ENCODE results near the gene BEND7.
"Not testable (repeated sequence)": the region's sequence is repeated elsewhere in the genome, so short reads cannot be mapped to it uniquely, and the experiment has no call there.

Gene BEND7

DNA sequence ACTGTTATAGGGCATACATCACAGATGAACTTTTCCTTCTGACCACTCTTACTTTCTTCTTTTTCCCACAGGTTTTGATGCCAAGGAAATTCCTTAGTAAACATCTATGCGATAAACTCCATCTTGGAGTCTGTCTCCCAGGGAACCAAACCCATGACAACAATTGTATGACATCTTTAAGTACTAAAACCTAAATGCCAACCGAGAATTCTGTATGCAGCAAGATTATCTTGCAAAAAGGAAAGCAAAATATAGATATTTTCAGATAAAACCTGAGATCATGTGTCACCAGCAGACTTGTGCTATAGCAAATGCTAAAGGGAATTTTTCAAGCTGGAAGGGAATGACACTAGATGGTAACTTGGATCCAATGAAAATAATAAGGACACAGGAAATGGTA is 22.0 kb upstream of the BEND7 start:
- no peak overlapping the region for H3K27ac ChIP-seq (ENCODE audit: insufficient read depth, low read length, poor library complexity, severe bottlenecking)
- peaks cover 7% of the 10 kb centered on the region for H3K9me3 ChIP-seq (ENCODE audit: control insufficient read depth, low read length)
- no peaks in the 10 kb centered on the region for H3K36me3 ChIP-seq (ENCODE audit: control insufficient read depth, insufficient read depth, low read length)
- DNase-seq: no peak
- H3K4me3 ChIP-seq (ENCODE audit: insufficient read depth, low read depth, low read length, poor library complexity, severe bottlenecking): no peak overlapping the region
- no peaks in the 10 kb centered on the region for H3K27me3 ChIP-seq (replicated peaks; ENCODE audit: control insufficient read depth, insufficient read depth, low read length, poor library complexity, severe bottlenecking)
- H3K4me1 ChIP-seq (ENCODE audit: control insufficient read depth, insufficient read depth, low read length, poor library complexity, severe bottlenecking): no peaks in the 10 kb centered on the region

DNA sequence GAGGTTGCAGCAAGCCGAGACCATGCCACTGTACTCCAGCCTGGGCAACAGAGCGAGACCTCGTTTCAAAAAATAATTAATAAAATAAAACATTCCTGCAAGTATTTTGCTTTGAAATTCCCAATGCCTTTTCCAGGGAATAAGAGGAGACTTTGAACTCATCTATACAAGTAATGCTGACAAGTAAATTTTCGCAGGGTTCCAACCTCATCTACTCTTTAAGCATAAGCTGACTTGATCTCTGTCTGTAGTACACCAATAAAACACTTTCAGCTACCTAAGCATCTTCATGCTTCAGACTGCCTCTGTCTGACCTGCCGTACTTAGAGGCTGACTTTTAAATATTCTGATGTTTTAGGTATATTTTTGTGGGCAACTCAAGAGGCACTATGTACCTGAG is 13.7 kb upstream of the BEND7 start:
- Histone ChIP-seq H3K4me3 (ENCODE audit: insufficient read depth, low read depth, low read length, poor library complexity, severe bottlenecking) (no peak overlapping the region), H3K27ac (ENCODE audit: insufficient read depth, low read length, poor library complexity, severe bottlenecking) (no peak overlapping the region), H3K36me3 (ENCODE audit: control insufficient read depth, insufficient read depth, low read length) (no peaks in the 10 kb centered on the region), H3K4me1 (ENCODE audit: control insufficient read depth, insufficient read depth, low read length, poor library complexity, severe bottlenecking) (no peaks in the 10 kb centered on the region), H3K27me3 (replicated peaks; ENCODE audit: control insufficient read depth, insufficient read depth, low read length, poor library complexity, severe bottlenecking) (no peaks in the 10 kb centered on the region), H3K9me3 (ENCODE audit: control insufficient read depth, low read length) (no peaks in the 10 kb centered on the region)
- no peak for DNase-seq

DNA sequence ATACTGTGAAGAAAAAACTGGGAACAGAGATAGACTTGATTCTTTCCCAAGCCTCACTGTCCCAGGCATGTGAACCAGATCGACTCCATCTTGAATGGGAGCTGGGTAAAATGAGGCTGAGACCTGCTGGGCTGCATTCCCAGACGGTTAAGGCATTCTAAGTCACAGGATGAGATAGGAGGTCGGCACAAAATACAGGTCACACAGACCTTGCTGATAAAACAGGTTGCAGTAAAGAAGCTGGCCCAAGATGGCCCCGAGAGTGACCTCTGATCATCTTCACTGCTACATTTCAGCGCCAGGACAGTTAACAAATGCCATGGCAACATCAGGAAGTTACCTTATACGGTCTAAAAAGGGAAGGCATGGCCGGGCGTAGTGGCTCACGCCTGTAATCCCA is 9.2 kb upstream of the BEND7 start:
- not testable (repeated sequence) for H3K9me3 ChIP-seq (ENCODE audit: control insufficient read depth, low read length); H3K36me3 ChIP-seq (ENCODE audit: control insufficient read depth, insufficient read depth, low read length); H3K27me3 ChIP-seq (replicated peaks; ENCODE audit: control insufficient read depth, insufficient read depth, low read length, poor library complexity, severe bottlenecking); H3K4me1 ChIP-seq (ENCODE audit: control insufficient read depth, insufficient read depth, low read length, poor library complexity, severe bottlenecking); H3K4me3 ChIP-seq (ENCODE audit: insufficient read depth, low read depth, low read length, poor library complexity, severe bottlenecking); H3K27ac ChIP-seq (ENCODE audit: insufficient read depth, low read length, poor library complexity, severe bottlenecking); DNase-seq

DNA sequence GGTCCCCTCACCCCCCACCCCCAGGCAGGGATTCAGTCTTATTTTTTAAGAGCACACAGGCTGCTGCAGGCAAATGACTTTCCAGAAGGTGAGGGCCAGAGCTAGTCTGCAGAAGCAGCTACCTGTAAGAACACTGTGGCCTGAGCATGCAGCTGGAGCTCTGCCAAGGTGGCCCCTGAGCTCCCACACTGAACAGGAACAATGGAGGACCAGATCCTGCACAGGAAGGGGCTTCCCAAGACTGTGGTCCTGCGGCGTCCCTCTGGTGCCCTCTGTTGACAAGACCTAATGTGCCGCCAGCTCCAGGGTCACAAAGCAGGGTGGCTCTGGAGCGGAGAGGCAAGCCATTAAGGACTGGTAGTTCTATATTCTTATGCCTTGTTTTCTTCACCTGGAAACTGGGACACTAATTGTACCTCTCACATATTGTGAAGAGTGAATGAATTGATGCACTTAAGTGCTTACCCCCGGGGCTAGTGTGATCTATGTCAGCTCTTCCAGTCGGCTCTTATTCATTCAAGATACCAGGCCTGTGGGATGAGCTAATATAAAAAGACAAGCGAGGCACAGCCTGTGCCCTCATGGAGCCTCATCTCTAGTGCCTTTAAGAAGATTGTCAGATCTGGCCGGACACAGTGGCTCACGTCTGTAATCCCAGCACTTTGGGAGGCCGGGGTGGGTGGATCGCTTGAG is 8.0 kb upstream of the BEND7 start:
- Histone ChIP-seq H3K9me3 (ENCODE audit: control insufficient read depth, low read length) (no peaks in the 10 kb centered on the region), H3K27ac (ENCODE audit: insufficient read depth, low read length, poor library complexity, severe bottlenecking) (no peak overlapping the region), H3K36me3 (ENCODE audit: control insufficient read depth, insufficient read depth, low read length) (no peaks in the 10 kb centered on the region), H3K27me3 (replicated peaks; ENCODE audit: control insufficient read depth, insufficient read depth, low read length, poor library complexity, severe bottlenecking) (peaks cover 6% of the 10 kb centered on the region), H3K4me1 (ENCODE audit: control insufficient read depth, insufficient read depth, low read length, poor library complexity, severe bottlenecking) (no peaks in the 10 kb centered on the region), H3K4me3 (ENCODE audit: insufficient read depth, low read depth, low read length, poor library complexity, severe bottlenecking) (no peak overlapping the region)
- DNase-seq: no peak

DNA sequence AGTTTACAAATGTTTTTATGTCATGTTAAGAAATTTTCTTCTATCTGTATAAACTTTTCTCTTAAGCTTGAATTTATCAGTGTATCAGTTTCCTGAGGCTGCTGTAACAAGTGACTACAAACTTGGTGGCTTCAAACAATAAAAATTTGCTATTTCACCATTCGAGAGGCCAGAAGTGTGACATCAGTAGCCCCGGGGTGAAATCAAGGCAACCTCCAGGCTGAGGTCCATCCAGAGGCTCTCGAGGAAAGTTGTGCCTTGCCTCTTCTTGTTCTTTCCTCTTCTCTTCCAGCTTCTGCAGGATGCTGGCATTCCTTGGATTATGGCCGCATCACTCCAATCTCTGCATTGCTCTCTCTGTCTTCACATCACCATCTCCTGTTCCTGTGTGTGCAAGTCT is 6.5 kb upstream of the BEND7 start:
- no peak overlapping the region for H3K27ac ChIP-seq (ENCODE audit: insufficient read depth, low read length, poor library complexity, severe bottlenecking)
- peaks cover 11% of the 10 kb centered on the region for H3K27me3 ChIP-seq (replicated peaks; ENCODE audit: control insufficient read depth, insufficient read depth, low read length, poor library complexity, severe bottlenecking)
- no peaks in the 10 kb centered on the region for H3K36me3 ChIP-seq (ENCODE audit: control insufficient read depth, insufficient read depth, low read length)
- no peaks in the 10 kb centered on the region for H3K9me3 ChIP-seq (ENCODE audit: control insufficient read depth, low read length)
- H3K4me3 ChIP-seq (ENCODE audit: insufficient read depth, low read depth, low read length, poor library complexity, severe bottlenecking): no peak overlapping the region
- no peaks in the 10 kb centered on the region for H3K4me1 ChIP-seq (ENCODE audit: control insufficient read depth, insufficient read depth, low read length, poor library complexity, severe bottlenecking)
- no peak for DNase-seq

- no peaks in the 10 kb centered on the region for H3K9me3 ChIP-seq (ENCODE audit: control insufficient read depth, low read length)
- no peak overlapping the region for H3K27ac ChIP-seq (ENCODE audit: insufficient read depth, low read length, poor library complexity, severe bottlenecking)
- peaks cover 32% of the 10 kb centered on the region for H3K27me3 ChIP-seq (replicated peaks; ENCODE audit: control insufficient read depth, insufficient read depth, low read length, poor library complexity, severe bottlenecking)
- no peak for DNase-seq
- H3K4me1 ChIP-seq (ENCODE audit: control insufficient read depth, insufficient read depth, low read length, poor library complexity, severe bottlenecking): no peaks in the 10 kb centered on the region
- no peaks in the 10 kb centered on the region for H3K36me3 ChIP-seq (ENCODE audit: control insufficient read depth, insufficient read depth, low read length)
- no peak overlapping the region for H3K4me3 ChIP-seq (ENCODE audit: insufficient read depth, low read depth, low read length, poor library complexity, severe bottlenecking)
These were observed 830 bp upstream of the BEND7 start for GRCh38 chr10:13529714-13529973.

GRCh38 chr10:13528123-13528874 is 515 bp downstream of the BEND7 start:
- Histone ChIP-seq H3K4me3 (ENCODE audit: insufficient read depth, low read depth, low read length, poor library complexity, severe bottlenecking) (no peak overlapping the region), H3K9me3 (ENCODE audit: control insufficient read depth, low read length) (no peaks in the 10 kb centered on the region), H3K36me3 (ENCODE audit: control insufficient read depth, insufficient read depth, low read length) (no peaks in the 10 kb centered on the region), H3K27ac (ENCODE audit: insufficient read depth, low read length, poor library complexity, severe bottlenecking) (no peak overlapping the region), H3K4me1 (ENCODE audit: control insufficient read depth, insufficient read depth, low read length, poor library complexity, severe bottlenecking) (no peaks in the 10 kb centered on the region), H3K27me3 (replicated peaks; ENCODE audit: control insufficient read depth, insufficient read depth, low read length, poor library complexity, severe bottlenecking) (peaks cover 34% of the 10 kb centered on the region)
- DNase-seq: no peak

DNA sequence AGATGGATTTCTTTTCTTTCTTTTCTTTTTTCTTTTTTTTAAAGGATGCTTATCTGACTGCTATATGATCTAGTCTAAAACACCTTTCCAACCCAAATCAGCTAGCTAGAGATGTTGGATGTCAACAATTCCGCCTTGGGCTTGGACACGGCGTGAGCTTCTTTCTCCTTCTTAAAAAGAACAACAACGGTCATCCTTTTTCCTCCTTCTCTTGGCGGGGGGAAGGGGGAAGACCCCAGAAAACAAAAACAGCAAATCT is 1.0 kb downstream of the BEND7 start:
- H3K27me3 ChIP-seq (replicated peaks; ENCODE audit: control insufficient read depth, insufficient read depth, low read length, poor library complexity, severe bottlenecking): peaks cover 34% of the 10 kb centered on the region
- no peak overlapping the region for H3K27ac ChIP-seq (ENCODE audit: insufficient read depth, low read length, poor library complexity, severe bottlenecking)
- no peaks in the 10 kb centered on the region for H3K9me3 ChIP-seq (ENCODE audit: control insufficient read depth, low read length)
- H3K4me3 ChIP-seq (ENCODE audit: insufficient read depth, low read depth, low read length, poor library complexity, severe bottlenecking): no peak overlapping the region
- H3K36me3 ChIP-seq (ENCODE audit: control insufficient read depth, insufficient read depth, low read length): no peaks in the 10 kb centered on the region
- H3K4me1 ChIP-seq (ENCODE audit: control insufficient read depth, insufficient read depth, low read length, poor library complexity, severe bottlenecking): no peaks in the 10 kb centered on the region
- no peak for DNase-seq

DNA sequence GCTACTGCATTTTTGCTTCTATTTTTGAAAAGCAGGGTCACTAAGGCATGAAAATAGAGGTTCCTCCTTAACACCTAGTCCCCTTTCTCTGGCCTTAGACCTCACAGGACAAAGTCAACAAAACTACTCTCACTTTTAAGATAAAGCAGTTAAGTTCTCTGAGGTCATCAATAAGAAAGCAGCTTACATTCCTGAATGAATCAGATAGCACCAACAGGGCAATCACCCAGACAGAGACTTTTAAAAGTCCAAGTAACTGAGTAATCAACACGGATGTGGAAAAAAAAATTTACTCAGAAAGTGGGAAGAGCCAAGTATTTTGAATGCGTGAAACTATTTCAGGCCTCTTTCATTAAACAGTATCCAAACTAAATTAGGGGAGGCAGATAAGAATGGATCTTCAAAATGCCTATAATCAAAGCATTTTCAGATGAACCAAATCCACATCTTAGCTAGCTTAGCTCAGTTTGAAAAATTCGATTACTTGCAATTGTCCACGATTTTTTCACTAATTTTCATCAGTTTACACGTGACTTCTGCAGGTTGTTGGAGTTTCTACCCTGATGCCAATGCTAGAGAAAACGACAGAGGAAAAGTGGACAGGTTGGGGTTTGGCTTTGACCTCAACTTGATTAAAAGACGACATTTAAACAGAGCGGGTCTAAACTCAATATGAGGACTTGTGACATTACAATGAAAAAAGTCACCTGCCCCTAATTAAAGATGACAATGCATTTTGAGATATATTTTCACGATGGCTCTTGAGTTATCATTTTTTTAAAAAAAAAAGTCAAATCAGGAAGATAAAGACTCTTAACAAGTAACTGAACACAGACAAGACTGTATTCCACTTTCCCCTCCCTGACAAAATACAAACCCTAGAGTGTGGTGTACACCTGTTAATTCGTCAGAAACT is 1.6 kb downstream of the BEND7 start:
- Histone ChIP-seq H3K9me3 (ENCODE audit: control insufficient read depth, low read length) (no peaks in the 10 kb centered on the region), H3K27me3 (replicated peaks; ENCODE audit: control insufficient read depth, insufficient read depth, low read length, poor library complexity, severe bottlenecking) (peaks cover 34% of the 10 kb centered on the region), H3K27ac (ENCODE audit: insufficient read depth, low read length, poor library complexity, severe bottlenecking) (no peak overlapping the region), H3K36me3 (ENCODE audit: control insufficient read depth, insufficient read depth, low read length) (no peaks in the 10 kb centered on the region), H3K4me1 (ENCODE audit: control insufficient read depth, insufficient read depth, low read length, poor library complexity, severe bottlenecking) (no peaks in the 10 kb centered on the region), H3K4me3 (ENCODE audit: insufficient read depth, low read depth, low read length, poor library complexity, severe bottlenecking) (no peak overlapping the region)
- DNase-seq: no peak

GRCh38 chr10:13525663-13526062 is 3.2 kb downstream of the BEND7 start:
- no peak overlapping the region for H3K4me3 ChIP-seq (ENCODE audit: insufficient read depth, low read depth, low read length, poor library complexity, severe bottlenecking)
- DNase-seq: no peak
- peaks cover 35% of the 10 kb centered on the region for H3K27me3 ChIP-seq (replicated peaks; ENCODE audit: control insufficient read depth, insufficient read depth, low read length, poor library complexity, severe bottlenecking)
- no peaks in the 10 kb centered on the region for H3K4me1 ChIP-seq (ENCODE audit: control insufficient read depth, insufficient read depth, low read length, poor library complexity, severe bottlenecking)
- no peaks in the 10 kb centered on the region for H3K9me3 ChIP-seq (ENCODE audit: control insufficient read depth, low read length)
- H3K36me3 ChIP-seq (ENCODE audit: control insufficient read depth, insufficient read depth, low read length): no peaks in the 10 kb centered on the region
- no peak overlapping the region for H3K27ac ChIP-seq (ENCODE audit: insufficient read depth, low read length, poor library complexity, severe bottlenecking)

All from effector memory CD4-positive, alpha-beta T cell (primary cell).